ENCODE measurements around the gene SIAH2.
A peak's percentile ranks its signal among the peaks of the same experiment; 100 is the strongest.

The SIAH2 gene

GRCh38 chr3:150733373-150733935, 29.5 kb downstream of the SIAH2 start:
- no peak for DNase-seq

- DNase-seq, result no peak
These were observed 33.1 kb downstream of the SIAH2 start for GRCh38 chr3:150729682-150730360.

- DNase-seq, result no peak
These were observed 35.1 kb downstream of the SIAH2 start for GRCh38 chr3:150727653-150728502.

GRCh38 chr3:150725548-150725947, 37.4 kb downstream of the SIAH2 start:
- DNase-seq, result no peak

DNA sequence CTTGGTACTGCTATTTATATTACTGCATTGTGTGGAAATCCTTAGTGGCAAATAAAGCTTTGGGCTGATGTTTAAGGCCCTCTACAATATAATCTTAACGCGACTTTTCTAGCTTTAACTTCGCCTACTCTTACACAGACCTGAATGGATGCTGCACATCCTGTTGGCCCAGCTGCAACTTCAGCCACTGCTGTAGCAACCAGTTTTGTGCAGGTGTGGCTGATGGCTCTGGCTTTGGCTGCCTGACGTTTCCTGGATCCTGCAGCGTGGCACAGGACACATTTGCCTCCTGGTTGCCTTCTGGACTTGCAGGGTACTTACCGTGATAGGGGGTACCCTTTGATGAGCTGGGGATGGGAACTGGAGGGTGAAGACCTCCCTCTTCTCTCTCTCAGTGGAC, 39.0 kb downstream of the SIAH2 start:
- no peak for DNase-seq

GRCh38 chr3:150722267-150722666, 40.7 kb downstream of the SIAH2 start:
- DNase-seq, result no peak

DNA sequence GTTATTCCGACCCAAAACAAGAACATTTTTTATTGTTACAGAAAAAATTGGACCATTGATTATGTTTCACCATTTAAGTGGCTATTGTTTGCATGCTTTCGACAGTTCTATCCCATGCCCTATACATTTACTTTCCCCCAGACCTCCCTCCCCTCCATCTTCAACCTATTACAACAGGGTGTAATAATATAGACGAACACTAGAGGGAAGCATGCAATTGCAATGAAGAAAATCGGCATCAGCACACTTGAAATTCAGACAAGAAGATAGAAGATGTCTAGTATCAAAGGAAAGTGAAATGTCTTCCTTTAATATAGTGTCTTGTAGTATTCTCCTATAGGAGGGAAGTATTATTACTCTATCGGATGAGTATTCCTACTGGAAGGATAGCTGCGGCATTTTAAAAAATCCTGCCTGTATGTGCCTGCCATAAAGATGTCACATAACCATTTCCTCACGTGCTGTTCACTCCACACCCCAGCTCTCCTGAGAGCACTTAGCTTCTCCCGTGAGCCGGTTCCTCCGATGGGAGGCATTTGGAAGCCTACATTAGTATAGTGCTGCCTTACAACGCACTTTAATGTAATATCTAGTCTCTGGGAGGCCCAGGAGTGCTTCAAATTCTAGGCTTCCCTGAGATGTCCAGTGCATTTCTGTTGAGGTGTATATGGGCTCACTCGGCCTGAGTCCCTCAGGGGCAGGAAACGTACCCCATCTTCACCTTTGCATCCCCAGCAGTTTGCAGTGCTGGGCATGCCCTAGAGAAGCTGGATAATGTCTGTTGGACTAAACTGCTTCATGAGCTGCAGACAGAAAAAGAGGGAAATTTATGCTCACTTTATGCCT, 41.5 kb downstream of the SIAH2 start:
- peak; percentile 26 for DNase-seq

GRCh38 chr3:150720444-150720843, 42.5 kb downstream of the SIAH2 start:
- no peak for DNase-seq

GRCh38 chr3:150710097-150710496, 52.9 kb downstream of the SIAH2 start:
- no peak for DNase-seq

DNA sequence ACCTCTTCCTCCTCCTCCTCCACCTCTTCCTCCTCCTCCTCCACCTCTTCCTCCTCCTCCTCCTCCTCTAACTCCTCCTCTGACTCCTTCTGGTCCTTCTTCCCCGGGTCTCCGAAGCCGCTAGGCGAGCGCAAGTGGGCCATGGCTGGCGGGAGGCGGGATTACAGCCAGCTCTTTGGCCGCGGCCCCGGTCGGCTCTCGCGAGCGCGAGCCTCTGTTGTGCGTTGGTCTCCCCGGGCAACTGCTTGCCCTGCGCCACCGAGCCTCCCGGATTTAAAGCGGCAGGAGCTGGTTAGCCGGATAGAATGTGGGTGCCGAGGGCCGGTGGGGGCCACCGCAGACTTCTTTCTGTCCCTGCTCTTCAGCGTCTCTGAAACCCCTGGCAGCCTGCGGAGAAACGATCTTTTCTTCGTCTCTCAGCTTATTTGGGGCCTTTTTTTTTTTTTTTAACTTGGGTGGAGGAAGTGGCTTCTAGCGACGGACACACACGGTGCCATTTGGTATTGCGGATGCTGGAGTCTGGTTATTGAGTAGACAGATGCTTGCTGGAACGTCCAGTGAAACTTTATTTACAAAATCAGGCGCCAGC, 59.1 kb downstream of the SIAH2 start, which contains the start of gene ERICH6:
TSS of gene ERICH6 (minus strand) at position 165 of the 589 bp plus-strand sequence. CDS start at position 143, 22 bp downstream.
- DNase-seq, result peak; percentile 85

DNA sequence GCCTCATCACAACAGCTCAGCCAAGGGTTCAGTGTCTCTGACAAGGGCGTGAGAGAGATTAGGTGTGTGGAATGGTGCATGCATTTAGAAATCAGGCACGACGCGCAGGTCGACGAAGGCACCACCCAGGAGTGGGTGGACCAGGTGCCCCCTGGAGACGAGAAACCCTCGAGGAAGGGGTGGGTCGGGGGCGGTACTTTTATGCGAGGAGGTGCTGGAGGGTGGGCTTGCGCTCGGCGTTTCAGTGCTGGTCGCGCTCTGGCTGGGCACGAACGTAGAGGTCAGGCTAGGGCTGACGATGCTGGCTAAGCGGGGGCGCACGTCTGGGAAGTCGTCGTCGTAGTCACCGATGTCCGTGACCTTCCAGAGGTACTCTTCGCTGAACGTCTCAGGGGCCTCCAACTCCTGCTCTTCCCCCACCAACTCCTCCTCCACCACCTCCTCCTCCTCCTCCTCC, 59.6 kb downstream of the SIAH2 start:
- DNase-seq, result no peak

DNA sequence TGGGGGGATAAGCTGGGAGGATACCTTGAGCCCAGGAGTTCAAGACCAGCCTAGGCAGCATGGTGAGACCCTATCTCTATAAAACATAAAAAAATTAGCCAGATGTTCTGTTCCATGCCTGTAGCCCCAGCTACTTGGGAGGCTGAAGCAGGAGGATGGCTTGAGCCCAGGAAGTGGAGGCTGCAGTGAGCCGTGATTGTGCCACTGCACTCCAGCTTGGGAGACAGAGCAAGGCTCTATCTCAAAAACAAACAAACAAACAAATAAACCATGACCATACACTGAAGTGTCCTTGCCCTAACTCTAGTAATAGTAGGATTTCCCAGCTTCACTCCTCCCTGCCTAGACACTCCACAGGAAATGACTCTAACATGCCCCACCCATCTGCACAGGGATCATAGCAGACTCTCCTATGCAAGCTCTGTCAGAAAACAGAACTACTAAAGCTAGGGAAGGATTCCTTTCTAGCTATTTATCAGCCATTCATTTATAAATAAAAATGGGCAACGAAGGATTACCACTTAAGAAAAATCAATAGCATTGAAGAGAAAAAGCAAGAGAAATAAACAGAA, 63.8 kb downstream of the SIAH2 start:
- no peak for DNase-seq

- DNase-seq, result no peak
These were observed 65.3 kb downstream of the SIAH2 start for GRCh38 chr3:150697646-150698045.

GRCh38 chr3:150691414-150692040, 71.4 kb downstream of the SIAH2 start:
- DNase-seq, result no peak
